Sigmoid colon (tissue), 4 donors: Measurements from ENCODE around the gene FHL3.

ENCODE experiments used
- CTCF ChIP-seq, 4 experiments: fragments of 450-650 bp in 3 of 4; fragments of 200-600 bp in 1 of 4; IDR thresholded peaks; one replicate each; pipeline ENCODE4 v1.5.1; 2016 to 2019; ENCODE audit warnings: antibody characterized with exemption in 4 of 4, mild to moderate bottlenecking in 3 of 4, moderate library complexity in 2 of 4
- EP300 ChIP-seq, 4 donors: sonication (generic); formaldehyde crosslinking; IDR thresholded peaks; one replicate each; pipeline ENCODE4 v1.6.1; 2017; ENCODE audit warnings: antibody characterized with exemption in 4 of 4
- POLR2A ChIP-seq, 2 donors: fragments of 450-650 bp; IDR thresholded peaks; one replicate each; pipeline ENCODE4 v1.6.1; 2016; ENCODE audit warnings: antibody characterized with exemption in 2 of 2, mild to moderate bottlenecking in 2 of 2, moderate library complexity in 2 of 2
- POLR2AphosphoS5 ChIP-seq, 4 donors: sonication (generic); formaldehyde crosslinking; IDR thresholded peaks; one replicate each; pipeline ENCODE4 v1.6.1; 2017; ENCODE audit warnings: antibody characterized with exemption in 4 of 4

DNA sequence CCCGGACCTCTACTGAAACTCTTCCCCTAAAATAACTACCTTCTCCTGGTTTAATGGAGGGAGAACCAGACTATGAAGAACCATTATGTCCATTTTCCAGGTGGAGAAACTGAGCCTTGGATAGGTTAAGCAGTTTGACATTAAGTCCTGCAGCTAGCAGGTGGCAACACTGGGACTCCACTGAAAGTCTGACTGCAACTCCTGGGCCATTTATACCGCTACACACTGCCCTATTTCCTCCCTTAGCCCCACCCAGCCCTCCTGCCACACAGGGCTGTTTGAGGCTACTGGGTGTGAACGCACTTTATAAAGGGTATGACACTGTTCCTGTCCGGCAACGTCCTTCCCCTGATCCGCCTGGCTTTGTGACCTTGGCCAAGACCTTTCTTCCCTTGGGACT, 58.0 kb downstream of the FHL3 start:
- TF ChIP-seq POLR2A (IDR thresholded peaks at IDR 0.05) (no peak), CTCF (IDR thresholded peaks at IDR 0.05) (no peak), POLR2AphosphoS5 (IDR thresholded peaks at IDR 0.05) (no peak), EP300 (IDR thresholded peaks at IDR 0.05) (no peak)
